ENCODE measurements around the gene U2AF1L4.

- TF ChIP-seq POLR2A (IDR thresholded peaks at IDR 0.05; ENCODE audit: low read depth, low read length) (no peak), USF2 (IDR thresholded peaks at IDR 0.05; ENCODE audit: low read depth, low read length) (no peak), CTCF (conservative IDR thresholded peaks at IDR 0.05; ENCODE audit: low read depth, low read length) (no peak), CEBPB (IDR thresholded peaks at IDR 0.05; ENCODE audit: low read depth, low read length) (no peak)
Observed at GRCh38 chr19:35752746-35753350, 7.6 kb upstream of the U2AF1L4 start.
